Thoracic aorta (tissue), 2 donors: ENCODE measurements around the gene DDX43. TPM values are rescaled to one million over a fixed set of nuclear protein-coding genes. Genes with fewer than 3 reads are reported as not detected.
A peak's percentile ranks its signal among the peaks of the same experiment; 100 is the strongest.

Experiments used
- ATAC-seq: fragments of 150-250 bp; one replicate; pipeline ENCODE4 v1.8.0; 2017; ENCODE audit warnings: low read depth; ENCODE audit not compliant: insufficient number of reproducible peaks, low FRiP score
- DNase-seq: peaks from one replicate; pipeline ENCODE4 v3.0.0-alpha.2; 2020; ENCODE audit warnings: low spot score
- H3K27ac ChIP-seq, 2 donors: fragments of 200-600 bp; sonication (generic); 1 replicate in 1 of 2; 2 replicates in 1 of 2; pipeline ENCODE4 v1.5.1; 2016; ENCODE audit warnings: mild to moderate bottlenecking in 2 of 2, moderate library complexity in 2 of 2
- H3K27me3 ChIP-seq: fragments of 200-600 bp; sonication (generic); replicated peaks from 2 replicates; pipeline ENCODE4 v1.6.0; 2016; ENCODE audit warnings: mild to moderate bottlenecking; ENCODE audit not compliant: insufficient read depth
- H3K36me3 ChIP-seq: fragments of 200-600 bp; sonication (generic); one replicate; pipeline ENCODE4 v1.5.1; 2016
- H3K4me1 ChIP-seq, 2 donors: fragments of 200-600 bp; sonication (generic); 1 replicate in 1 of 2; 2 replicates in 1 of 2; pipeline versions ENCODE4 v1.5.1 to v1.6.0; 2016; ENCODE audit warnings: low read depth in 2 of 2, mild to moderate bottlenecking in 1 of 2; ENCODE audit not compliant: control insufficient read depth in 1 of 2
- H3K4me3 ChIP-seq: fragments of 200-600 bp; sonication (generic); 2 replicates; pipeline ENCODE4 v1.5.1; 2016; ENCODE audit warnings: mild to moderate bottlenecking
- H3K9me3 ChIP-seq: fragments of 200-600 bp; sonication (generic); 2 replicates; pipeline ENCODE4 v1.5.1; 2016
- CTCF ChIP-seq: fragments of 200-600 bp; sonication (generic); IDR thresholded peaks from one replicate; pipeline ENCODE4 v1.5.1; 2019; ENCODE audit warnings: antibody characterized with exemption
- total RNA-seq, 2 donors: library from RNA; depleted of rRNA; stranded (reverse); fragments of >200 nt; gene quantifications; one replicate each; pipeline versions ENCODE4 v1.1.0 to v1.2.3, GENCODE V29; 2016

The DDX43 gene
- total RNA-seq, 2 donors from 2014 or later, result 7.0 to 12.2 TPM

- no peak for ATAC-seq
- H3K4me1 ChIP-seq, result peaks cover 12 to 13% of the 10 kb centered on the region in 2 donors
- no peaks in the 10 kb centered on the region for H3K27me3 ChIP-seq
- H3K27ac ChIP-seq, result no peak overlapping the region
- DNase-seq, result no peak
- no peaks in the 10 kb centered on the region for H3K9me3 ChIP-seq
- TF ChIP-seq CTCF, result no peak
- H3K36me3 ChIP-seq, result no peaks in the 10 kb centered on the region
- H3K4me3 ChIP-seq, result no peak overlapping the region
Measured at GRCh38 chr6:73460056-73460455, 65.4 kb downstream of the DDX43 start.

GRCh38 chr6:73461537-73462350 lies 67.1 kb downstream of the DDX43 start, which contains the start of gene MTO1:
Gene MTO1 (plus strand): TSS chr6:73461737. CDS start chr6:73461855, 118 bp downstream.
- Histone ChIP-seq H3K4me3 (peak within 1 kb of the TSS; percentile 92), H3K27ac (peak within 1 kb of the TSS; percentile 85 to 86), H3K27me3 (no peaks in the 10 kb centered on the region), H3K36me3 (no peaks in the 10 kb centered on the region), H3K9me3 (no peaks in the 10 kb centered on the region), H3K4me1 (peaks cover 12 to 13% of the 10 kb centered on the region in 2 donors)
- DNase-seq (peak; percentile 66), ATAC-seq (peak; percentile 93)
- no peak for TF ChIP-seq CTCF

Other genes starting within 250 kb of the DDX43 start
- gene KHDC1L, start 169.3 kb upstream of the DDX43 start, total RNA-seq, result not detected
- 1 to 10 TPM in 1 of 2 donors, under 1 TPM in 1; 0.81 to 8.1 TPM for gene KHDC1, start 131.6 kb upstream of the DDX43 start, total RNA-seq
- gene DPPA5, start 40.6 kb upstream of the DDX43 start, total RNA-seq, result not detected
- gene KHDC3L, start 32.2 kb upstream of the DDX43 start, total RNA-seq, result not detected
- gene OOEP, start 24.9 kb upstream of the DDX43 start, total RNA-seq, result not detected
- 10 to 100 TPM; 11.5 to 13.7 TPM for gene CGAS, start 57.5 kb downstream of the DDX43 start, total RNA-seq
- 10 to 100 TPM; 14.2 to 25.3 TPM for gene MTO1, start 66.9 kb downstream of the DDX43 start, total RNA-seq
- gene EEF1A1, start 126.2 kb downstream of the DDX43 start, total RNA-seq, result 1,000 to 10,000 TPM; 5,082 to 6,539 TPM